GM23338 (cell line): ENCODE results near the gene RTN4RL1. TPM values are rescaled to one million over a fixed set of nuclear protein-coding genes. Genes with fewer than 3 reads are reported as not detected.

Experiments used
- ATAC-seq: fragments of 200-7000 bp; cut with Tn5 transposase; 3 replicates; pipeline ENCODE4 v1.9.1; 2020
- DNase-seq: peaks from one replicate; pipeline ENCODE4 v3.0.0-alpha.2; 2015; ENCODE audit warnings: low spot score
- H2AFZ ChIP-seq: fragments of 200-600 bp; sonication (generic); 2 replicates; pipeline ENCODE4 v1.8.0; 2016; ENCODE audit warnings: antibody characterized with exemption, mild to moderate bottlenecking, moderate library complexity
- H3F3A ChIP-seq: fragments of 200-600 bp; sonication (generic); replicated peaks from 2 replicates; pipeline ENCODE4 v1.8.0; 2017; ENCODE audit warnings: antibody characterized with exemption, mixed run types, low read depth
- H3K27ac ChIP-seq: fragments of 200-600 bp; sonication (generic); 2 replicates; pipeline ENCODE4 v1.6.1; 2016; ENCODE audit warnings: low read depth
- H3K27me3 ChIP-seq: fragments of 200-600 bp; sonication (generic); 2 replicates; pipeline ENCODE4 v1.8.0; 2016; ENCODE audit warnings: mild to moderate bottlenecking, mixed run types, moderate library complexity; ENCODE audit not compliant: insufficient read depth
- H3K36me3 ChIP-seq: fragments of 200-600 bp; sonication (generic); 2 replicates; pipeline ENCODE4 v1.8.0; 2016; ENCODE audit warnings: mild to moderate bottlenecking; ENCODE audit not compliant: insufficient read depth
- H3K4me1 ChIP-seq: fragments of 200-600 bp; sonication (generic); 2 replicates; pipeline ENCODE4 v1.8.0; 2016; ENCODE audit warnings: mild to moderate bottlenecking, moderate library complexity; ENCODE audit not compliant: insufficient read depth
- H3K4me2 ChIP-seq: fragments of 200-600 bp; sonication (generic); 2 replicates; pipeline ENCODE4 v1.7.1; 2017; ENCODE audit warnings: mixed run types
- H3K4me3 ChIP-seq: fragments of 200-600 bp; sonication (generic); 2 replicates; pipeline ENCODE4 v1.6.1; 2016; ENCODE audit warnings: mixed run types
- H3K79me2 ChIP-seq: fragments of 200-600 bp; sonication (generic); replicated peaks from 2 replicates; pipeline ENCODE4 v1.8.0; 2017; ENCODE audit warnings: mild to moderate bottlenecking; ENCODE audit not compliant: insufficient read depth
- H3K9me2 ChIP-seq: fragments of 200-600 bp; sonication (generic); 2 replicates; pipeline ENCODE4 v1.8.0; 2017; ENCODE audit not compliant: insufficient read depth
- H4K20me1 ChIP-seq: fragments of 200-600 bp; sonication (generic); replicated peaks from 2 replicates; pipeline ENCODE4 v1.8.0; 2017; ENCODE audit warnings: mild to moderate bottlenecking; ENCODE audit not compliant: insufficient read depth
- H3K27ac Mint-ChIP-seq: 2 replicates; pipeline ENCODE4 v1.8.0; 2020; ENCODE audit warnings: inconsistent platforms, mild to moderate bottlenecking, moderate library complexity, mixed read lengths
- H3K27me3 Mint-ChIP-seq: 3 replicates; pipeline ENCODE4 v1.8.0; 2022; ENCODE audit warnings: low read depth, mild to moderate bottlenecking, moderate library complexity, mixed read lengths, inconsistent platforms; ENCODE audit not compliant: insufficient read depth, poor library complexity
- H3K36me3 Mint-ChIP-seq: 3 replicates; pipeline ENCODE4 v1.8.0; 2021; ENCODE audit warnings: low read depth, mild to moderate bottlenecking, inconsistent platforms, moderate library complexity, mixed read lengths
- H3K4me1 Mint-ChIP-seq: 3 replicates; pipeline ENCODE4 v1.8.0; 2020; ENCODE audit warnings: mild to moderate bottlenecking, inconsistent platforms, mixed read lengths
- H3K4me3 Mint-ChIP-seq: 3 replicates; pipeline ENCODE4 v1.8.0; 2021; ENCODE audit warnings: moderate library complexity, mild to moderate bottlenecking, inconsistent platforms, mixed read lengths
- H3K9me3 Mint-ChIP-seq: 3 replicates; pipeline ENCODE4 v1.8.0; 2020; ENCODE audit warnings: moderate library complexity, mild to moderate bottlenecking, inconsistent platforms, mixed read lengths
- CREB1 ChIP-seq: fragments of 250-450 bp; sonication (Bioruptor Pico); IDR thresholded peaks from 2 replicates; pipeline ENCODE4 v1.5.0; 2020; ENCODE audit warnings: low read depth, mild to moderate bottlenecking, moderate library complexity
- ETS1 ChIP-seq: IDR thresholded peaks from 2 replicates; pipeline ENCODE4 v1.6.1; 2016; ENCODE audit warnings: antibody characterized with exemption
- NANOG ChIP-seq: IDR thresholded peaks from 2 replicates; pipeline ENCODE4 v1.6.1; 2016; ENCODE audit warnings: antibody characterized with exemption, borderline replicate concordance
- POLR2AphosphoS5 ChIP-seq: IDR thresholded peaks from 2 replicates; pipeline ENCODE4 v1.6.1; 2016; ENCODE audit warnings: antibody characterized with exemption, low read depth
- ZNF114 ChIP-seq: fragments of 250-450 bp; sonication (Bioruptor Pico); IDR thresholded peaks from 2 replicates; pipeline ENCODE4 v1.5.0; 2020; ENCODE audit warnings: mild to moderate bottlenecking, moderate library complexity
- ZNF331 ChIP-seq: fragments of 250-450 bp; sonication (Bioruptor Pico); IDR thresholded peaks from 2 replicates; pipeline ENCODE4 v1.5.0; 2020; ENCODE audit warnings: low read depth, mild to moderate bottlenecking, moderate library complexity
- ZNF462 ChIP-seq: fragments of 250-450 bp; sonication (Bioruptor Pico); IDR thresholded peaks from 2 replicates; pipeline ENCODE4 v1.5.0; 2020; ENCODE audit warnings: mild to moderate bottlenecking, moderate library complexity
- polyA plus RNA-seq: library from polyadenylated mRNA; unstranded; fragments of >200 nt; fragmentation: Nextera tagmentation; extraction: Ambion mirVana; gene quantifications from 2 replicates; pipeline ENCODE4 v1.2.1, GENCODE V29; 2016
- total RNA-seq: library from RNA; depleted of rRNA; stranded (reverse); fragments of >200 nt; shearing (Covaris generic); gene quantifications from 2 replicates; pipeline ENCODE4 v1.2.3, GENCODE V29; 2014

RTN4RL1 gene
- total and polyA plus RNA-seq, 2 experiments from 2014 or later, result 0.17 TPM; not detected in 1

GRCh38 chr17:1920948-1921351 is 104.2 kb downstream of the RTN4RL1 start (continued):
- TF ChIP-seq ZNF462, result no peak

GRCh38 chr17:1919201-1919600 is 105.9 kb downstream of the RTN4RL1 start:
- peaks cover 4% of the 10 kb centered on the region; the same call in 2 of the 3 replicates for H3K4me1 Mint-ChIP-seq
- Histone ChIP-seq H3K79me2 (no peaks in the 10 kb centered on the region), H2AFZ (0 out of 2 replicates have a peak overlapping the region, but pooled peaks have one; percentile 18), H3K27me3 (peaks cover 4% of the 10 kb centered on the region; the same call in 1 of the 2 replicates), H3K4me2 (no peak overlapping the region), H3K36me3 (no peaks in the 10 kb centered on the region), H3K4me3 (no peak overlapping the region), H3K27ac (no peak overlapping the region), H4K20me1 (0 out of 2 replicates have a peak, but pooled peaks cover 4% of the 10 kb centered on the region), H3K4me1 (no peaks in the 10 kb centered on the region), H3F3A (no peaks in the 10 kb centered on the region), H3K9me2 (no peaks in the 10 kb centered on the region)
- ATAC-seq, result no peak
- no peaks in the 10 kb centered on the region for H3K36me3 Mint-ChIP-seq
- peaks cover 22% of the 10 kb centered on the region for H3K27me3 Mint-ChIP-seq
- no peak overlapping the region for H3K27ac Mint-ChIP-seq
- no peak for DNase-seq
- no peak overlapping the region for H3K4me3 Mint-ChIP-seq
- H3K9me3 Mint-ChIP-seq, result no peaks in the 10 kb centered on the region
- TF ChIP-seq ETS1 (no peak), ZNF331 (CRISPR knock-in tag) (no peak), POLR2AphosphoS5 (no peak), ZNF114 (CRISPR knock-in tag) (no peak), NANOG (no peak), CREB1 (CRISPR knock-in tag) (no peak), ZNF462 (no peak)
